Neural progenitor cell (in vitro differentiated cells): ENCODE data around the gene TENT5A.

Source experiments
- EZH2 ChIP-seq: fragments of 200-600 bp; sonication (generic); IDR thresholded peaks from 2 replicates; pipeline ENCODE4 v1.6.1; 2017; ENCODE audit warnings: antibody characterized with exemption, mild to moderate bottlenecking, moderate library complexity
- TF ChIP-seq, protein P1 (sequence below): fragments of 200-600 bp; sonication (generic); IDR thresholded peaks from 2 replicates; pipeline ENCODE4 v1.5.1; 2017; ENCODE audit warnings: antibody characterized with exemption, mild to moderate bottlenecking

DNA sequence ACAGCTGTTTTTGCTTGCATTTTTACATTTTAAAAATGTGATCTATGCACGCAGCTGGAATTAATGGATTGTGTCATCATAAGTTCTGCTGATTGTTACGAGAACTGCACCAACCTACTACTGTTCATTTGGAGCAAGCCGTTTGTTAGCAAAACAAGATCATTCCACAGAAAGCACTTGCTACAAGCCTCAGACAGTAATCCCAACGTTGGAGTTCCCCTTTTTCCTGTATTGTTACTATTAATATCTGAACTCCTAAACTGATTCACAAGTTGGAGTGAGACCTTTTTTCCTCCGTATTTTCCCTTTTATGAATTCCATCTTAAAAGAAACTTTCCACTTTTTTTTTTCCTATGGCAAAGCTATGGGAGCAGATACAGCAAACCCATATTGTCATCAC lies 3.5 kb downstream of the TENT5A start:
- TF ChIP-seq, protein P1, sequence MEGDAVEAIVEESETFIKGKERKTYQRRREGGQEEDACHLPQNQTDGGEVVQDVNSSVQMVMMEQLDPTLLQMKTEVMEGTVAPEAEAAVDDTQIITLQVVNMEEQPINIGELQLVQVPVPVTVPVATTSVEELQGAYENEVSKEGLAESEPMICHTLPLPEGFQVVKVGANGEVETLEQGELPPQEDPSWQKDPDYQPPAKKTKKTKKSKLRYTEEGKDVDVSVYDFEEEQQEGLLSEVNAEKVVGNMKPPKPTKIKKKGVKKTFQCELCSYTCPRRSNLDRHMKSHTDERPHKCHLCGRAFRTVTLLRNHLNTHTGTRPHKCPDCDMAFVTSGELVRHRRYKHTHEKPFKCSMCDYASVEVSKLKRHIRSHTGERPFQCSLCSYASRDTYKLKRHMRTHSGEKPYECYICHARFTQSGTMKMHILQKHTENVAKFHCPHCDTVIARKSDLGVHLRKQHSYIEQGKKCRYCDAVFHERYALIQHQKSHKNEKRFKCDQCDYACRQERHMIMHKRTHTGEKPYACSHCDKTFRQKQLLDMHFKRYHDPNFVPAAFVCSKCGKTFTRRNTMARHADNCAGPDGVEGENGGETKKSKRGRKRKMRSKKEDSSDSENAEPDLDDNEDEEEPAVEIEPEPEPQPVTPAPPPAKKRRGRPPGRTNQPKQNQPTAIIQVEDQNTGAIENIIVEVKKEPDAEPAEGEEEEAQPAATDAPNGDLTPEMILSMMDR = no peak
- TF ChIP-seq EZH2 = no peak
